Peyer's patch (tissue), 4 donors: ENCODE results near the gene TXNRD2. TPM values are rescaled to one million over a fixed set of nuclear protein-coding genes. Genes with fewer than 3 reads are reported as not detected.
"Not testable (repeated sequence)": the region's sequence is repeated elsewhere in the genome, so short reads cannot be mapped to it uniquely, and the experiment has no call there.

Experiments
- DNase-seq, 3 donors: peaks; one replicate each; pipeline ENCODE4 v3.0.0-alpha.2; 2017 to 2019
- H3K27ac ChIP-seq, 4 donors: fragments of 200-600 bp; sonication (generic); one replicate each; pipeline ENCODE4 v1.5.1; 2016 to 2019
- H3K27me3 ChIP-seq, 2 donors: fragments of 200-600 bp; sonication (generic); one replicate each; pipeline ENCODE4 v1.5.1; 2019
- H3K36me3 ChIP-seq, 3 donors: fragments of 200-600 bp; sonication (generic); one replicate each; pipeline ENCODE4 v1.5.1; 2016 to 2019
- H3K4me1 ChIP-seq, 4 donors: fragments of 200-600 bp; sonication (generic); one replicate each; pipeline ENCODE4 v1.5.1; 2016 to 2019
- H3K4me3 ChIP-seq, 4 donors: fragments of 200-600 bp; sonication (generic); 1 replicate in 3 of 4; 2 replicates in 1 of 4; pipeline ENCODE4 v1.5.1; 2016 to 2019; ENCODE audit warnings: mild to moderate bottlenecking in 1 of 4
- H3K9me3 ChIP-seq, 4 donors: fragments of 200-600 bp; sonication (generic); one replicate each; pipeline ENCODE4 v1.5.1; 2016 to 2019; ENCODE audit warnings: mild to moderate bottlenecking in 1 of 4
- CTCF ChIP-seq, 6 experiments: fragments of 450-650 bp in 4 of 6; fragments of 200-600 bp in 2 of 6; sonication (generic) in 1 of 6; IDR thresholded peaks; one replicate each; pipeline ENCODE4 v1.5.1; 2017 to 2019; ENCODE audit warnings: antibody characterized with exemption in 6 of 6, mild to moderate bottlenecking in 3 of 6, moderate library complexity in 1 of 6
- POLR2A ChIP-seq, 2 donors: fragments of 450-650 bp; IDR thresholded peaks; one replicate each; pipeline ENCODE4 v1.5.1; 2017; ENCODE audit warnings: antibody characterized with exemption in 2 of 2, mild to moderate bottlenecking in 2 of 2, moderate library complexity in 2 of 2
- total RNA-seq, 4 donors: library from RNA; depleted of rRNA; stranded (reverse); fragments of >200 nt; gene quantifications; one replicate each; pipeline ENCODE4 v1.1.0, GENCODE V29; 2016

The TXNRD2 gene
- total RNA-seq, 4 donors from 2014 or later, result 24.7 to 29.8 (median 27.2) TPM

GRCh38 chr22:19912271-19912999, 29.2 kb downstream of the TXNRD2 start:
- Histone ChIP-seq H3K27ac (no peak overlapping the region), H3K4me1 (no peaks in the 10 kb centered on the region), H3K9me3 (no peaks in the 10 kb centered on the region), H3K27me3 (no peaks in the 10 kb centered on the region), H3K4me3 (no peak overlapping the region), H3K36me3 (peaks cover 0 to 52% (median 0%) of the 10 kb centered on the region in 3 donors)
- TF ChIP-seq CTCF (IDR thresholded peaks at IDR 0.05) (no peak), POLR2A (IDR thresholded peaks at IDR 0.05) (no peak)
- no peak for DNase-seq

- no peaks in the 10 kb centered on the region for H3K27me3 ChIP-seq
- H3K4me3 ChIP-seq, result no peak overlapping the region
- H3K36me3 ChIP-seq, result peaks cover 0 to 45% (median 0%) of the 10 kb centered on the region in 3 donors
- no peaks in the 10 kb centered on the region for H3K9me3 ChIP-seq
- TF ChIP-seq POLR2A (IDR thresholded peaks at IDR 0.05) (no peak), CTCF (IDR thresholded peaks at IDR 0.05) (no peak)
- no peak overlapping the region for H3K27ac ChIP-seq
- no peaks in the 10 kb centered on the region for H3K4me1 ChIP-seq
- DNase-seq, result no peak
Observed at GRCh38 chr22:19911540-19912270, 29.9 kb downstream of the TXNRD2 start.

GRCh38 chr22:19910180-19910744, 31.4 kb downstream of the TXNRD2 start:
- no peak for DNase-seq
- Histone ChIP-seq H3K27me3 (no peaks in the 10 kb centered on the region), H3K27ac (no peak overlapping the region), H3K4me1 (no peaks in the 10 kb centered on the region), H3K9me3 (no peaks in the 10 kb centered on the region), H3K4me3 (no peak overlapping the region), H3K36me3 (peaks cover 0 to 35% (median 0%) of the 10 kb centered on the region in 3 donors)
- TF ChIP-seq POLR2A (IDR thresholded peaks at IDR 0.05) (no peak), CTCF (IDR thresholded peaks at IDR 0.05) (no peak)

GRCh38 chr22:19909350-19910179, 32.1 kb downstream of the TXNRD2 start:
- DNase-seq, result peak; percentile 88 to 94 (median 90)
- Histone ChIP-seq H3K27ac (no peak overlapping the region), H3K9me3 (no peaks in the 10 kb centered on the region), H3K36me3 (peaks cover 0 to 30% (median 0%) of the 10 kb centered on the region in 3 donors), H3K4me1 (no peaks in the 10 kb centered on the region), H3K4me3 (no peak overlapping the region), H3K27me3 (no peaks in the 10 kb centered on the region)
- TF ChIP-seq CTCF (IDR thresholded peaks at IDR 0.05), result peak; percentile 84 to 93 (median 90)
- TF ChIP-seq POLR2A (IDR thresholded peaks at IDR 0.05), result no peak

- H3K27ac ChIP-seq, H3K4me3 ChIP-seq, DNase-seq, H3K27me3 ChIP-seq, H3K4me1 ChIP-seq, H3K9me3 ChIP-seq: not testable (repeated sequence)
- H3K36me3 ChIP-seq, result peaks cover 0 to 16% (median 0%) of the 10 kb centered on the region in 3 donors
Observed at GRCh38 chr22:19907902-19908301, 33.7 kb downstream of the TXNRD2 start.

- DNase-seq, H3K4me3 ChIP-seq, H3K9me3 ChIP-seq, H3K27ac ChIP-seq, H3K27me3 ChIP-seq, H3K4me1 ChIP-seq, H3K36me3 ChIP-seq: not testable (repeated sequence)
Observed at GRCh38 chr22:19906864-19907263, 34.8 kb downstream of the TXNRD2 start.
